GM19324 (cell line): ENCODE results near the gene HAUS8.
"Not testable (repeated sequence)": the region's sequence is repeated elsewhere in the genome, so short reads cannot be mapped to it uniquely, and the experiment has no call there.

Source experiments
- ATAC-seq: cut with Tn5 transposase; IDR thresholded peaks from one replicate; pipeline ENCODE4 v1.9.1; 2021; ENCODE audit warnings: mild to moderate bottlenecking, moderate library complexity; ENCODE audit not compliant: unreplicated experiment, low FRiP score

The HAUS8 gene

GRCh38 chr19:17075035-17075863 lies at the start of gene HAUS8, which contains the start of gene MYO9B:
Gene HAUS8 (minus strand): TSS chr19:17075452. CDS start chr19:17075422, 30 bp downstream.
Gene MYO9B (plus strand): TSS chr19:17075777. CDS start chr19:17101718, 25,941 bp downstream.
- ATAC-seq = peak; percentile 80

- ATAC-seq = no peak
Measured at GRCh38 chr19:17124025-17124424, 48.8 kb upstream of the HAUS8 start.

GRCh38 chr19:17123041-17123440 lies 47.8 kb upstream of the HAUS8 start:
- no peak for ATAC-seq

GRCh38 chr19:17121736-17122293 lies 46.6 kb upstream of the HAUS8 start:
- no peak for ATAC-seq

- no peak for ATAC-seq
Measured at GRCh38 chr19:17118957-17119356, 43.7 kb upstream of the HAUS8 start.

- ATAC-seq = no peak
Measured at GRCh38 chr19:17116996-17117702, 41.9 kb upstream of the HAUS8 start.

- no peak for ATAC-seq
Measured at GRCh38 chr19:17114414-17114831, 39.2 kb upstream of the HAUS8 start.

- ATAC-seq = no peak
Measured at GRCh38 chr19:17113127-17113785, 38.0 kb upstream of the HAUS8 start.

- ATAC-seq = no peak
Measured at GRCh38 chr19:17112700-17113099, 37.4 kb upstream of the HAUS8 start.

- no peak for ATAC-seq
Measured at GRCh38 chr19:17112271-17112670, 37.0 kb upstream of the HAUS8 start.

GRCh38 chr19:17111766-17112165 lies 36.5 kb upstream of the HAUS8 start:
- no peak for ATAC-seq

- ATAC-seq = no peak
Measured at GRCh38 chr19:17110599-17110966, 35.3 kb upstream of the HAUS8 start.

GRCh38 chr19:17109962-17110598 lies 34.8 kb upstream of the HAUS8 start:
- ATAC-seq = peak; percentile 41

GRCh38 chr19:17109300-17109699 lies 34.0 kb upstream of the HAUS8 start:
- no peak for ATAC-seq

GRCh38 chr19:17108453-17108784 lies 33.2 kb upstream of the HAUS8 start:
- ATAC-seq = no peak

- no peak for ATAC-seq
Measured at GRCh38 chr19:17107546-17108452, 32.5 kb upstream of the HAUS8 start.

- not testable (repeated sequence) for ATAC-seq
Measured at GRCh38 chr19:17106964-17107363, 31.7 kb upstream of the HAUS8 start.

- no peak for ATAC-seq
Measured at GRCh38 chr19:17105556-17105955, 30.3 kb upstream of the HAUS8 start.

GRCh38 chr19:17104679-17105078 lies 29.4 kb upstream of the HAUS8 start:
- ATAC-seq = no peak
